K562 (cell line): ENCODE measurements around the gene KMT2D. TPM values are rescaled to one million over a fixed set of nuclear protein-coding genes. Genes with fewer than 3 reads are reported as not detected.

Source experiments
- ATAC-seq: fragments of 200-7000 bp; cut with Tn5 transposase; 3 replicates; pipeline ENCODE4 v1.9.1; 2020; ENCODE audit warnings: moderate library complexity
- BruUV-seq: library from RNA; stranded (reverse); fragments of 400-500 nt; replicated peaks from 2 replicates; lab custom pipeline; 2021; lab: Mats Ljungman, UMichigan
- CTCF ChIA-PET: fragments of 300-600 bp; formaldehyde crosslinking; extraction: SDS; loops from one replicate; lab custom pipeline; 2021; ENCODE audit warnings: low intra/inter-chr PET ratio; lab: Yijun Ruan, JAX
- POLR2A ChIA-PET: fragments of 300-600, 350-650 bp; sonication (Branson Sonifier 250); formaldehyde crosslinking; extraction: SDS; loops from one replicate; lab custom pipeline; 2021; ENCODE audit warnings: antibody characterized with exemption, inconsistent platforms; lab: Yijun Ruan, JAX
- DNase-seq, 4 experiments: peaks; one replicate each; pipeline versions ENCODE4 v3.0.0 to v3.0.0-alpha.2; 2011 to 2018; ENCODE audit warnings: low spot score in 3 of 4, mixed read lengths in 3 of 4; ENCODE audit errors: extremely low read depth in 1 of 4
- FAIRE-seq: peaks from 2 replicates; lab custom pipeline; 2011; peaks lifted over from hg19 to GRCh38; lab: Jason Lieb, UNC
- H2AFZ ChIP-seq: 2 replicates; pipeline ENCODE4 v1.6.0; 2011; ENCODE audit warnings: low read depth, low read length, control low read depth, inconsistent platforms
- H3K27ac ChIP-seq: fragments of 200-600 bp; 3 replicates; pipeline ENCODE4 v1.8.0; 2011; ENCODE audit warnings: low read depth, mild to moderate bottlenecking, control low read depth, inconsistent platforms, low read length, moderate library complexity, mixed read lengths; ENCODE audit errors: extremely low read depth
- H3K27me3 ChIP-seq, 2 experiments: fragments of 300-600 bp in 1 of 2; 2 replicates in 1 of 2; 3 replicates in 1 of 2; pipeline versions ENCODE4 v1.6.0 to v1.8.0; 2011; ENCODE audit warnings: inconsistent platforms in 2 of 2, low read length in 2 of 2, mild to moderate bottlenecking in 1 of 2, mixed read lengths in 1 of 2, moderate library complexity in 1 of 2; ENCODE audit not compliant: control insufficient read depth in 2 of 2, insufficient read depth in 2 of 2
- H3K36me3 ChIP-seq: fragments of 300-600 bp; 3 replicates; pipeline ENCODE4 v1.8.0; 2011; ENCODE audit warnings: mild to moderate bottlenecking, low read length, inconsistent platforms; ENCODE audit not compliant: control insufficient read depth, insufficient read depth
- H3K4me1 ChIP-seq, 2 experiments: fragments of 200-600 bp in 1 of 2; replicated peaks in 1 of 2; 2 replicates in 1 of 2; 3 replicates in 1 of 2; pipeline versions ENCODE4 v1.5.1 to v1.8.0; 2011; ENCODE audit warnings: inconsistent platforms in 2 of 2, low read length in 2 of 2, mild to moderate bottlenecking in 1 of 2, mixed read lengths in 1 of 2, moderate library complexity in 1 of 2; ENCODE audit not compliant: control insufficient read depth in 2 of 2, insufficient read depth in 2 of 2
- H3K4me2 ChIP-seq: 2 replicates; pipeline ENCODE4 v1.6.1; 2011; ENCODE audit warnings: low read length, control low read depth, inconsistent platforms, mixed read lengths; ENCODE audit not compliant: insufficient read depth
- H3K4me3 ChIP-seq: fragments of 200-600 bp; sonication (generic), shearing (Covaris generic); 2 replicates; pipeline ENCODE4 v1.5.1; 2016; ENCODE audit warnings: control low read depth, inconsistent platforms
- H3K79me2 ChIP-seq: fragments of 200-600 bp; 3 replicates; pipeline ENCODE4 v1.8.0; 2011; ENCODE audit warnings: low read length, inconsistent platforms; ENCODE audit not compliant: control insufficient read depth, insufficient read depth
- H3K9ac ChIP-seq, 2 experiments: 2 replicates each; pipeline versions ENCODE4 v1.6.0 to v1.6.1; 2011; ENCODE audit warnings: low read depth in 2 of 2, low read length in 2 of 2, control low read depth in 1 of 2, inconsistent platforms in 1 of 2, mild to moderate bottlenecking in 1 of 2, mixed read lengths in 1 of 2; ENCODE audit not compliant: insufficient read depth in 1 of 2
- H3K9me1 ChIP-seq: one replicate; pipeline ENCODE4 v1.6.0; 2011; ENCODE audit warnings: inconsistent platforms, mild to moderate bottlenecking, low read length, moderate library complexity; ENCODE audit not compliant: control insufficient read depth, insufficient read depth
- H3K9me3 ChIP-seq: replicated peaks from 2 replicates; pipeline ENCODE4 v1.5.1; 2011; ENCODE audit warnings: low read depth, low read length, inconsistent platforms; ENCODE audit not compliant: control insufficient read depth, insufficient read depth
- H4K20me1 ChIP-seq: replicated peaks from 2 replicates; pipeline ENCODE4 v1.6.1; 2011; ENCODE audit warnings: low read length, inconsistent platforms, mixed read lengths; ENCODE audit not compliant: control insufficient read depth, insufficient read depth
- KAT2B ChIP-seq: IDR thresholded peaks from one replicate; pipeline ENCODE4 v1.6.1; 2012; ENCODE audit warnings: low read depth, mild to moderate bottlenecking, control low read depth, inconsistent platforms, low read length, moderate library complexity
- KAT8 ChIP-seq: fragments of 450-650 bp; IDR thresholded peaks from 2 replicates; pipeline ENCODE4 v1.6.1; 2016; ENCODE audit warnings: low read depth, mild to moderate bottlenecking
- MTA3 ChIP-seq: fragments of 450-650 bp; formaldehyde crosslinking; IDR thresholded peaks from 2 replicates; pipeline ENCODE4 v1.6.1; 2017; ENCODE audit warnings: mild to moderate bottlenecking, borderline replicate concordance
- POLR2G ChIP-seq: fragments of 200-400 bp; formaldehyde crosslinking; IDR thresholded peaks from 2 replicates; pipeline ENCODE4 v1.6.1; 2017; ENCODE audit warnings: low read depth, mild to moderate bottlenecking, antibody characterized with exemption, low read length, moderate library complexity
- RBM22 ChIP-seq: fragments of 200-400 bp; formaldehyde crosslinking; IDR thresholded peaks from 2 replicates; pipeline ENCODE4 v1.6.1; 2018; ENCODE audit warnings: low read length, low read depth; ENCODE audit not compliant: poor library complexity, severe bottlenecking
- TAF7 ChIP-seq: fragments of 450-650 bp; IDR thresholded peaks from 2 replicates; pipeline ENCODE4 v1.6.1; 2016; ENCODE audit warnings: missing genetic modification characterization, missing compliant biosample characterization
- WGBS: fragments of 100-300 bp; shearing (Covaris generic); methylation state at CpG from one replicate; pipeline ENCODE4 v1.1.6; 2016; ENCODE audit warnings: low coverage, mixed read lengths; ENCODE audit not compliant: insufficient coverage; ENCODE audit errors: missing lambda C conversion rate; 5-methylcytosine and 5-hydroxymethylcytosine counted together
- in situ Hi-C: fragments of 300-500 bp; cut with MboI; formaldehyde crosslinking; loops from 4 replicates; pipeline ENCODE4 v1.15.0; 2018; ENCODE audit warnings: inconsistent platforms, mixed read lengths
- intact Hi-C: fragments of 100-400 bp; cut with micrococcal nuclease; formaldehyde crosslinking; loops from 2 replicates; pipeline ENCODE4 v1.14.2; 2022
- polyA plus RNA-seq, 8 experiments: library from polyadenylated mRNA; depleted of rRNA in 4 of 8; stranded (reverse) in 5 of 8; unstranded in 3 of 8; fragments of >200 nt; fragmentation: Nextera tagmentation in 2 of 8; fragmentation: Illumina TruSeq in 1 of 8; extraction: Ambion mirVana in 2 of 8; extraction: Trizol in 1 of 8; gene quantifications; 2 replicates each; pipeline versions ENCODE4 v1.2.1 to v1.2.3, GENCODE V29; 2011 to 2014; ENCODE audit warnings: inconsistent platforms in 1 of 8, missing spikeins in 1 of 8
- total RNA-seq, 7 experiments: library from RNA; depleted of rRNA in 6 of 7; stranded (reverse); fragments of >200 nt in 6 of 7; fragmentation: Illumina TruSeq in 2 of 7; extraction: Trizol in 2 of 7; gene quantifications; 2 replicates each; pipeline versions ENCODE4 v1.2.1 to v1.2.3, GENCODE V29; 2011 to 2021; ENCODE audit warnings: low replicate concordance in 1 of 7
- TF ChIP-seq, protein P1 (sequence below): fragments of 250-450 bp; sonication (Bioruptor Pico); IDR thresholded peaks from 2 replicates; pipeline ENCODE4 v1.5.0; 2020; ENCODE audit warnings: mild to moderate bottlenecking

KMT2D gene
- total and polyA plus RNA-seq, 9 of the 15 experiments (the other 6 are each of a cell fraction or from before 2014, with no cell fraction given), result 0.22 to 93.7 (median 13.7) TPM

DNA sequence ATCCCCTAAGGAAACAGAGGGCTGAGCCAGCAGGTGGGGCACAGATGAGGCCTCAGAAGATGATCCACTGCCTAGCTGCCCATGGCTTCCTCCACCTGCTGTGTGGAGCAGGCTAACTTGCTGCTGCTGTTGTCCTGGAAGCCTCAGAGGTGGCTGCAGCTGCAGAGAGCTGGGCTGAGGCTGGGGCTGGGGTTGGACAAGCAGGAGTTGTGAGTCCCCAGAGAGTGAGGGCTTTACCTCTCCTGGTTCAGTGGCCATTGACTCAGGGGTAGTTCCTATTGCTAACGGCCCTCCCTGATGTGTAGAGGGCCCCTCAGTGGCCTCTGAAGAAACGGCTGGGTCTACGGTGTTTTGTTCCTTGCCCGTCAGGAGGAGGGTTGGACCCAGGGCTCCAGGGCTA, 28.3 kb downstream of the KMT2D start (continued):
- TF ChIP-seq, protein P1, sequence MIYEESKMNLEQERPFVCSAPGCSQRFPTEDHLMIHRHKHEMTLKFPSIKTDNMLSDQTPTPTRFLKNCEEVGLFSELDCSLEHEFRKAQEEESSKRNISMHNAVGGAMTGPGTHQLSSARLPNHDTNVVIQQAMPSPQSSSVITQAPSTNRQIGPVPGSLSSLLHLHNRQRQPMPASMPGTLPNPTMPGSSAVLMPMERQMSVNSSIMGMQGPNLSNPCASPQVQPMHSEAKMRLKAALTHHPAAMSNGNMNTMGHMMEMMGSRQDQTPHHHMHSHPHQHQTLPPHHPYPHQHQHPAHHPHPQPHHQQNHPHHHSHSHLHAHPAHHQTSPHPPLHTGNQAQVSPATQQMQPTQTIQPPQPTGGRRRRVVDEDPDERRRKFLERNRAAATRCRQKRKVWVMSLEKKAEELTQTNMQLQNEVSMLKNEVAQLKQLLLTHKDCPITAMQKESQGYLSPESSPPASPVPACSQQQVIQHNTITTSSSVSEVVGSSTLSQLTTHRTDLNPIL (CRISPR knock-in tag), result no peak
- no peak for TF ChIP-seq KAT2B
- TF ChIP-seq KAT8, result no peak

DNA sequence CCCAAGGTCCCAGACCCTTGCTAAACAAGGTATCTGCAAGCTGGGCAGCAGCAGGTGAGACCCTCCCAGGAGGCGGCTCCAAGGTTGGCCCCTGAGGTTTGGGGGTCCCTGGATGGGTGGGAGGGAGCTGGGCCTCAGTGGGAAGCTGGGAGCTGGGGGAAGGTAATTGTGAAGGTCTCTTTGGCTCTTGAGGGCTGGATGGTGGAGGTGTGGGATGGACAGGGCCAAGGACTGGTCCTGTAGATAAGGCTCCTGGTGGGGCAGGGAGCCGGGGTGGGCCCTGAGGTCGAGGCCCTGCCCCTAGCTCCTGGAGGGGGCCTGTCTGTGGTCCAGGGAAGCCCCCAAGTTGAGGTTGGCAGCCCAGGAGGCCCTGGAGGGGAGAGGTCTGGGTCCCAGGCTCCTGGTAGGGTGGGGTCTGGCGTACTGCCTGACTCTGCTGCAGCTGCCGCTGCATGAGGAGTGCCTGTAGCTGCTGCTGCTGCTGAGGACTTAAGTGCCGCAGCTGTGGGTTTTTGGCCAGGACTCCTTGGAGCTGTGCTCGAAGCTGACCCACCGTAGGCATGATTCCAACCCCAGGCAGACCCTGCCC, 28.9 kb downstream of the KMT2D start:
- H3K9me3 ChIP-seq, result no peaks in the 10 kb centered on the region
- intact Hi-C loops, result no loop called here
- in situ Hi-C loops, result no loop called here
- no peak overlapping the region for H3K4me3 ChIP-seq
- H3K9me1 ChIP-seq, result no peaks in the 10 kb centered on the region
- peak overlapping the region in 1 of 2 experiments; percentile 65; a peak in 2 of 4 replicates for H3K9ac ChIP-seq
- ATAC-seq, result peak; percentile 43
- no peak overlapping the region for H2AFZ ChIP-seq
- H4K20me1 ChIP-seq, result no peaks in the 10 kb centered on the region; the same call in 1 of the 2 replicates
- H3K27ac ChIP-seq, result no peak overlapping the region
- H3K79me2 ChIP-seq, result no peaks in the 10 kb centered on the region
- POLR2A ChIA-PET, result interaction anchor here (0.6 to 12.9 kb wide), 6 partner anchors 12 to 235 kb away, joined by 3 to 78 read pairs (median 4); partner anchors contain the start of genes PRKAG1 and TUBA1B
- peaks cover 0 to 10% of the 10 kb centered on the region in 2 experiments; a peak in 1 of 5 replicates for H3K4me1 ChIP-seq
- BruUV-seq, result no TSS peak
- CTCF ChIA-PET, result no interaction called here
- no peak for FAIRE-seq
- TF ChIP-seq TAF7 (tag), result no peak
- peak; percentile 50 for TF ChIP-seq POLR2G
- TF ChIP-seq RBM22, result peak; percentile 57
- TF ChIP-seq MTA3, result 0 out of 2 replicates have a peak, but pooled peaks have one; percentile 14
- H3K27me3 ChIP-seq, result no peaks in the 10 kb centered on the region
- H3K36me3 ChIP-seq, result peaks cover 97% of the 10 kb centered on the region
- no peak overlapping the region for H3K4me2 ChIP-seq
- WGBS, result 95% methylated on average over 7 of the region's 8 CpGs
- no peak for DNase-seq
